ENCODE data around the gene TIMMDC1.
"Not testable (repeated sequence)": the region's sequence is repeated elsewhere in the genome, so short reads cannot be mapped to it uniquely, and the experiment has no call there.

Gene TIMMDC1

DNA sequence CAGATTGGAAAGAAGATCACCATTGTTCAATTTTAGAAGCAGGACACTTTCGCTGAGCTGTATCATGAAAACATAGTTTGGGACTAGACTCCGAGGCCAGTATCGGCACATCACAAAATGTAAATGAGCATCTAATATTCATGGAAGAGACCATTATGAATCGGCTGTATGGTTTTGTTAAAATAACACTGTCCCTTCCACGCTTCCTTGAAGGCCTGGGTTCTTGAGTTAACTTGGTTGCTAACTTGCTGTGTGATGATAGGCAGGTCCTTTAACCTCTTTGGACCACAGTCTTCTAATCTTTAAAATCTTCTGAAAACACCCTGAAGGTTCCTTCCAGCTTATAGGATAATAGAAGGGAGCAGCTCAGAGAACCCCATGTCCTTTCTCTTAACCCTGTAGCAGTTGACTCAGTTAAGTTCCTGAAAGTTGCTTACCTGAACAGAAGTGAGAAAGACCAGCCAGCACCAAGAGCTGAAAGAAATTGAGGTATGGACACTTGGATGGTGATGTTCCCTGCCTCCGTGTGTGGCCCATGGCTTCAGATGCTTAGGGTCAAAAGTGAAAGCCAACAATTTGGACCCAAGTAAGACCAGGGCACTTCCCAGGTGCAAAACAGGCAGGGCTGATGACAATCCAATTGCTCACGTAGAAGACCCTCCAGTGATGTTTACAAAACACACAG, 59.0 kb downstream of the TIMMDC1 start:
- no peak for DNase-seq (ENCODE audit: low spot score)

- DNase-seq (ENCODE audit: low spot score): no peak
These were observed 59.5 kb downstream of the TIMMDC1 start for GRCh38 chr3:119557877-119558269.

- DNase-seq (ENCODE audit: low spot score): no peak
These were observed 60.4 kb downstream of the TIMMDC1 start for GRCh38 chr3:119558626-119559317.

GRCh38 chr3:119559441-119559963, 61.2 kb downstream of the TIMMDC1 start, which contains the start of gene CD80:
Gene CD80 (minus strand): TSS chr3:119559614. CDS start chr3:119557728, 1,886 bp downstream.
- peak; percentile 47 for DNase-seq (ENCODE audit: low spot score)

DNA sequence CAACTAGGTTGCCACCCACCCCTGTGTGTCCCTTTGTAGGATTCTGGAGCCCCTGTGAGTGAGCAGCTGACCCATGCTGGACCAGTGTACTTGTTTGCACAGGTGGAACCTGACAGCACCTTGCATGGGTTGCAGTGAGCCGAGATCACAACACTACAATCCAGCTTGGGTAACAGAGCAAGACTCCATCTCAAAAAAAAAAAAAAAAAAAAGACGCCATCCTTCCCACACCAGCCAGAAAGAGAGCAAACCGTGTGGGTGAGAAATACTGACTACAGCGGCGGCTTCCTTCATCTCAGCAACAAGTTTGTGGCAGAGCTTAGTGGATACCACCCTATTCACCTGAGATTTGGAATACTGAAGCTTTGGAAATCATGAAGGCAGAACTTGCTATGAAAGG, 61.8 kb downstream of the TIMMDC1 start:
- no peak for DNase-seq (ENCODE audit: low spot score)

- no peak for DNase-seq (ENCODE audit: low spot score)
These were observed 64.1 kb downstream of the TIMMDC1 start for GRCh38 chr3:119562307-119562961.

- not testable (repeated sequence) for DNase-seq (ENCODE audit: low spot score)
These were observed 65.0 kb downstream of the TIMMDC1 start for GRCh38 chr3:119563334-119563733.

GRCh38 chr3:119569156-119569555, 70.8 kb downstream of the TIMMDC1 start:
- DNase-seq (ENCODE audit: low spot score): no peak

GRCh38 chr3:119570229-119570628, 71.9 kb downstream of the TIMMDC1 start:
- DNase-seq (ENCODE audit: low spot score): no peak

DNA sequence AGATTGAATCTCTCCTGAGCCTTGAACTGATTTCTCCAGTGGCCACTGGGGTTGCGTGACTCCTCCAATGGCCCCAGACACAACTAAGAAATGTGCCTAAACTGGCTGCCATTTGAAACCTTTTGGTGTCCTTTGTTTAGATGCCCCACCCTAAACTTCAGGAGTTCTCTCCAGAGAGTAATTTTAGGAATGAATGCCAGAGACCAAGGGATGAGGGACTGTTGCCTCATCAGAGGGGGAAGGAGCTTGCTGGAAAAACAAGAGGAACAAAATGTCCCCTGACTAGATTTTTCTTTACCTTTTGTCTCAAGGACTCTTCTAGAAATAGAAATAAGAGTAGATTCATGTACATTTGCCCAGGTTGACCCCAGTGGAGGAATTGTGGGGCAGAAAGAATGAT, 72.9 kb downstream of the TIMMDC1 start:
- DNase-seq (ENCODE audit: low spot score): no peak

- no peak for DNase-seq (ENCODE audit: low spot score)
These were observed 73.3 kb downstream of the TIMMDC1 start for GRCh38 chr3:119571688-119572087.
